GM18861 (cell line): ENCODE results near the gene KIAA0232.
A peak's percentile ranks its signal among the peaks of the same experiment; 100 is the strongest.
"Not testable (repeated sequence)": the region's sequence is repeated elsewhere in the genome, so short reads cannot be mapped to it uniquely, and the experiment has no call there.

Experiments
- ATAC-seq: cut with Tn5 transposase; IDR thresholded peaks from one replicate; pipeline ENCODE4 v1.9.1; 2021; ENCODE audit not compliant: unreplicated experiment

Gene KIAA0232

GRCh38 chr4:6775746-6776145 is 6.8 kb upstream of the KIAA0232 start:
- ATAC-seq, result no peak

DNA sequence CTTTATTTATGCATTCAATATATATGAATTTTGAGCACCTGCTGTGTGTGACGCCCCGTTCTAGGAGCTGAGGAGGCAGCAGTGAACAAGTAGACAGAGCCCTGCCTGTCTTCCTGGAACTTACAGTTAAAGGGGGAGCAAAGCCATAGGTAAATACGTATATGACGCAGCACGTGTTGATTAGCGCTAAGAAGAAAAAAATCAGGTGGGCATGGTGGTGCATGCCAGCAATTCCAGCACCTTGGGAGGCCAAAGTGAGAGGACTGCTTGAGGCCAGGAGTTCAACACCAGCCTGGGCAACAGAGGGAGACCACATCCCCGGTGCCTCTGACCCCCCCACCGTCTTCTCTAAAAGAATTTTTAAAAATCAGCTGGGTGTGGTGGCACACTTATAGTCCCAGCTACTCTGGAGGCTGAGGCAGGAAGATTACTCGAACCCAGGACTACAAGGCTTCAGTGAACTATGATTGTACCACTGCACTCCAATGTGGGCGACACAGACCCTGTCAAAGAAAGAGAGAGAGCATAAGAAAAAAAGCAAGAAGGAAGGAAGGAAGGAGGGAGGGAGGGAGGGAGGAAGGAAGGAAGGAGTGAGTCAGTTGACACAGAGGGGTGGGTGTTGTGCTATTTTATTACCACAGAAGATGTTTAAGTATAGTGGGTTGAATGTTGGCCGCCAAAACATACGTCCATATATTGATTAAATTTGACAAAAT is 5.4 kb upstream of the KIAA0232 start:
- no peak for ATAC-seq

GRCh38 chr4:6777636-6778281 is 4.8 kb upstream of the KIAA0232 start:
- ATAC-seq, result no peak

DNA sequence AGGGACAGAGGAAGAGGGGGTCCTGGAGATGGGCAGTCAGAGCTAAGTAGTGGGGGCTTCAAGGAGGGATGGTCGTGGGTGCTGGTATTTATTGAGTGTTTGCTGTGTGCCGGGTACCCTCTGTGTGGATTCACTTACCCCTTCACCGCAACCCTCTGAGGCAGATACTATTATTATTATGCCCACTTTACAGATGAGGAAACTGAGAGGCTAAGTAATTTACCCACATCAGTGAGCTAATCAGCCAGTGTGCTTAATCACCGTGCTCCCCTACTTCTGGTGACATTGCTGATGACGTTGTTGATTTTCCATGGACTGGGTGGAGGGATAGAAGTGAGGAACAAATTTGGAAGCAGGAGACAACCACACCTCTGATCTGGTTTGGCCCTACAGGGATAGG is 4.1 kb upstream of the KIAA0232 start:
- ATAC-seq, result no peak

DNA sequence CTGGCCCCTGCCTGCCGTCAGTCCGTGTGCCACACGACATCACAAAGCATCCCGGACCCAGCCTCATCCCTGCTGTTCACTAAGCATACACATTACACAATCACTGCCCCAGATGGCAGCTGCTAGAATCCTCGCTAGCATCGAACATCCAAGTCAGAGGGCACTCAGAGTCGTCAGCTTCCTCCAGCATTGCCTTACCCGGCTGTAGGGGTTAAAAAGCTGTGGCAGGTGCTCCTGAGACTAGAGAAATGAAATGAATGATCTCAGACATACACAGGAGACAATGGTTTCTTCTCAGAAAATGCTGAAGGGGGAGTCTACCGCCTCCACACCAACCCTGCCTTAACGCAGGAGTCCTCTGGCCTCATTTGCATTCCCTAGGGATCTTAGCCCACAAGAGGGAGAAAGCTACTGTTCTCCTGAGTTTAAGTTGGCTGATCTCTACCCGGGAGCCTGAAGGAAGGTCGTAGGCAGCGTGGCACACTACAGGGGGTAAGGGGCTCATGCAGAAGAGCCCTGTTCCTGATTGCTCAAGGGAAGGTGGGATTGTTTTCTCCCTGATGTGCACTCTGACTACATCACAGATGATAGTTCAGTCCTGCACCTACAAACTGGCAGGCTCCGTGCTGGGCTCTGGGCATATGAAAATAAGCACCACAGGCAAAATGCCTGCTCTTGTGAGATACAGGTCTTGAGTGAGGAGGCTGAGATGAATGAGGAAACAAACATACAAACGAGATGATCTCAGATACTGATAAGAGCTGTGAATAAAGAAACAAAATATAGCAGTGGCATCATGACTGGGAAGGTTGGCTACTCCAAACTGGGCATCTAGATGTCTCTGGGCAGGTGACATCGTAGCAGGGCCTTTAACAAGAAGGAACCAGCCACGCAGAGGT is 2.6 kb upstream of the KIAA0232 start:
- ATAC-seq, result no peak

- ATAC-seq, result no peak
Observed at GRCh38 chr4:6781113-6781512, 1.4 kb upstream of the KIAA0232 start.

DNA sequence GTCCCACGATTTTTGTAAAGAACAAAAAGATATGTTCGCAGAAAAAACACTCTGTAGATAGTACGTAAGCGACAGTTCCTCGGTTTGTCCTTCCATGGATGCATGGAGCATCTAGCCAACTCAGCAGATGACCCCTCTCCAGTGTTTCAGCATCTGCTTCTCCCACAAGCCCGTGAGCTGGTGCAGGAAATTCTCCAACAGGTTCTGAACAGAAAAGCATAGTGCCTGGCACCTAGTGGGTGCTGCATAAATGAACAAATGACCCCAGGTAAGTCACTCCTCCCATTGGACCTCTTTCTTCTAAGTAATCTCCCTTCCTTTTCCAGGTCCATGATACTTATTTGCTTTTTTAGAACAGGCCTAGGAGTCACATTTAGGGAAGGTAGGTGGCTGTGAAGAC is 966 bp upstream of the KIAA0232 start:
- no peak for ATAC-seq

DNA sequence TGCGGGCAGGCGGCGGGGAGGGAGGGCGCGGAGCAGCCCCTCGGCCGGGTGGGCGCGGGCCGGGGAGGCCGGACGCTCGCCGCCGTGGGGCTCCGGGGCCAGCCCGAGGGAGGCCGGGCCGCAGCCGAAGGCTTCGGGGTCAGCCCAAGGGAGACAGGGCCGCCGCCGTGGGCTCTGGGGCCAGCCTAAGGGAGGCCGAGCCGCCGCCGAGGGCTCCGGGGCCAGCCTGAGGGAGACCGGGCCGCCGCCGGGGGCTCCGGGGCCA is 251 bp downstream of the KIAA0232 start:
- no peak for ATAC-seq

DNA sequence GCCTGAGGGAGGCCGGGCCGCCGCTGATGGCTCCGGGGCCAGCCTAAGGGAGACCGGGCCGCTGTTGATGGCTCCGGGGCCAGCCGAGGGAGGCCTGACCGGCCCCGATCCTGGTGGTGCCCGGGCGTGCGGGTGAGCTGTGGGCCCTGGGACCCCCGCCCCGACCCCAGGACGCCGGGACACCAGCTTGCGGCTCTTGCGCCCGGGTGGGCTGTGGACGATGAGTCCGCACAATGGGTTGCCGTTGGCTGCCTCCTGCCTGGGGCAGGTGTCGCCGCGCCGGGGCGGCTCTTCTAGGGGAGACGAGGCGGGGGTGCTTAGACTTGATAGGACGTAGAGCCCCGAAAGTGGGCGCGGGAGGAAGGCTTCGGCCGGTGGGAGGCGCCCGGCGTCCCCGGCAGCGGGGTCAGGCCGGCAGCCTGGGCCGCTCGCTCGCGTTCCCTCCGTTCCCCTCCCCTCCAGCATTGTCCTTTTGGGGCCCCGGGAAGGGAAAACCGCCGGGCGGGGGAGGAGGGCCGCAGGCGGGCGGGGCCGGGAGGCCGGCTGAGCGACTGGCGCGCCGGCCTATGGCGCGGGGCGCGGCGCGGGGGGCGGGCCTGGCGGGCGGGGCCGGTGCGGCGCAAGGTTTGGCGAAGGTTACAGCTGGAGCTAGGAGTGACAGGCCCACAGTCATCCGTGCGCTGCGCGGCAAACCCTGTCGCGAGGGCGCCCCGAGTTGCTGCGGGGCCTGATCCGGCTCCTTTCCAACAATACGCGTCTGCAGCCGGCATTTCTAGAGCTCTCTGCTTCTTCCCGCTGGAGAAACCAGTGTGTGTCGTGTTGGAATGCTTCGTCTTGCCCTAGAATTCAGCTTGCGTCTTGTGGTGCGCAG is 819 bp downstream of the KIAA0232 start:
- peak; percentile 59 for ATAC-seq

- ATAC-seq, result no peak
Observed at GRCh38 chr4:6785572-6785925, 3.0 kb downstream of the KIAA0232 start.

GRCh38 chr4:6788123-6788522 is 5.6 kb downstream of the KIAA0232 start:
- ATAC-seq, result no peak

DNA sequence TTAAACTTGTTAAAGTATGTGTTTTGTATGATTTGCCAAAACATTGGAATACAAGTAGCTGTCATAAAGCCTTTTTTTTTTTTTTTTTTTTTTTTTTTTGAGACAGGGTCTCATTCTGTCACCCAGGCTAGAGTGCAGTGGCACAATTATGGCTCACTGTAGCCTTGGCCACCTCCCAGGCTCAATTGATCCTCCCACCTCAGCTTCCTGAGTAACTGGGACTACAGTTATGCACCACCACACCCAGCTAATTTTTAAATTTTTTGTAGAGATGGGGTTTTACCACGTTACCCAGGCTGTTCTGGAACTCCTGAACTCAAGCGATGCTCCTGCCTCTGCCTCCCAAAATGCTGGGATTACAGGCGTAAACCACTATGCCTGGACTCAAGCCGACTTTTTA is 8.7 kb downstream of the KIAA0232 start:
- not testable (repeated sequence) for ATAC-seq

DNA sequence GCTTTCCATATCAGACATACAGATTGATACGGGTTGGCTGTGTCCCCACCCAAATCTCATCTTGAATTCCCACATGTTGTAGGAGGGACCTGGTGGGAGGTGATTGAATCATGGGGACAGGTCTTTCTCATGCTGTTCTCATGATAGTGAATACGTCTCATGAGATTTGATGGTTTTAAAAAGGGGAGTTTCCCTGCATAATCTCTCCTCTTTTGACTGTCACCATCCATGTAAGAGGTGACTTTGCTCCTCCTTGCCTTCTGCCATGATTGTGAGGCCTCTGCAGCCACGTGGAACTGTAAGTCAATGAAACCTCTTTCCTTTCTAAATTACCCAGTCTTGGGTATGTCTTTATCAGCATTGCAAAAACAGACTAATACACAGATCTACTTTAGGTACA is 9.3 kb downstream of the KIAA0232 start:
- ATAC-seq, result not testable (repeated sequence)

- no peak for ATAC-seq
Observed at GRCh38 chr4:6794189-6794588, 11.7 kb downstream of the KIAA0232 start.

DNA sequence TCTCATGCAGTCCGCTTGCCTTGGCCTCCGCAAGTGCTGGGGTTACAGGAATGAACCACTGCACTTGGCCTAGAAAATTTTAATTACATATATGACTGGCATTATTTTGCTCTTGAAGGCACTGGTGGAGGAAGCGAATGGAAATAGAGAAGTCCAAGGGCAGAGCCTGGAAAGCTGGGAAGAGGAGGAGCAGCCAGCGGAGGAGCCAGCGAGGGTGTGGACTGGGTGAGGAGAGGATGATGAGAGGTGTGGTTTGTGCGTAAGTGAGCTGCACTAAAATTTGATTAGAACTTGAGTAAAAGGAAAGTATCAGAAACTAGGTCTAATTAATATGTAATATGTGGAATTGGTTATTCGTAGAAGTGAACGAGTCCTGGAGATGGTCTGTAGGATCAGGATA is 13.3 kb downstream of the KIAA0232 start:
- no peak for ATAC-seq

DNA sequence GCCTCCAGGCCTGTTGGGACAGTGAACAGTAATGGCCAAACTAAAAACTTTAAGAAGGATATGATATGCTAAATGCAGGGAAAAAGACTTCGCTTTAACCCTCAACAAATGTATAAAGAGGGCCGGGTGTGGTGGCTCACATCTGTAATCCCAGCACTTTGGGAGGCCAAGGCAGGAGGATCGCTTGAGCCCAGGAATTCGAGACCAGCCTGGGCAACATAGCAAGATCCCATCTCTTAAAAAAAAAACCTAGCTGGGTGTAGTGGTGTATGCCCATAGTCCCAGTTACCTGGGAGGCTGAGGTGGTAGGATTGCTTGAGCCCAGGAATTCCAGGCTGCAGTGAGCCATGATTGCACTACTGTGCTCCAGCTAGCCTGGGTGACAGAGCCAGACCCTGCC is 14.8 kb downstream of the KIAA0232 start:
- not testable (repeated sequence) for ATAC-seq

GRCh38 chr4:6799091-6799490 is 16.6 kb downstream of the KIAA0232 start:
- no peak for ATAC-seq

DNA sequence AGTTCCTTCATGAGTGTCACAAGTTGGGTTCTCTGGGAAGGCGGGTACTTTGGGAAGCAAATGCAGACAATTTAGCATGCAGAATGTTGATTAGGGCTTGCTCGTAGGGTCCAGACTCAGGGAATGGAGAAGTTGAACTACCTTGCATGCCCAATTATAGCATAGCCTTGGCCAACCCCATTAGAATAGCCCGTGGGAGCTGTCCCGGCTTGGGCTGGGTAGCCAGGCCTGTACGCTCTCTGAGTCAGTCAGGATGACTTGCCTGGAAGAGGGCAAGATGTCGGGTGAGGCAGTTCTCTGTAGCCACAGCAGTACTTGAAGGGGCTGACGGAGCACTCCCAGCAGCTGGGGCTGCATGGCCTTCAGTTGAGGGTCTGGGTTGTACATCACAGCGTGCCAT is 19.5 kb downstream of the KIAA0232 start:
- ATAC-seq, result no peak

DNA sequence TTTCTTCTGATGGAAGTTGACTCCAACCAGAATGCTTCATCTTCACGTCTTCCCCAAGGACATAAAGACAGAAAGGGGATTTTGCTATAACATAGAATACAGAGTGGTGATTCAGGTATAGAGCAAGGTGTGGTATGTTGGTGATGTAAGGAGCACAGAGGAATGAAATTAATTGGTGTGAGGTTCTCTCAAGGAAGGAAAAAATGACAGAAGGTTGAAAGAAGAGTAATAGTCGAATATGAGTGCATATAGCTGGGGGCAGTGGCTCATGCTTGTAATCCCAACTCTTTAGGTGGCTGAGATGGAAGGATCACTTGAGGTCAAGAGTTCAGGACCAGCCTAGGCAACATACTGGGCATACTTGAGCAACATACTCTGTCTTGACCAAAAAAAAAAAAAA is 20.1 kb downstream of the KIAA0232 start:
- ATAC-seq, result no peak

- no peak for ATAC-seq
Observed at GRCh38 chr4:6803246-6803645, 20.7 kb downstream of the KIAA0232 start.

DNA sequence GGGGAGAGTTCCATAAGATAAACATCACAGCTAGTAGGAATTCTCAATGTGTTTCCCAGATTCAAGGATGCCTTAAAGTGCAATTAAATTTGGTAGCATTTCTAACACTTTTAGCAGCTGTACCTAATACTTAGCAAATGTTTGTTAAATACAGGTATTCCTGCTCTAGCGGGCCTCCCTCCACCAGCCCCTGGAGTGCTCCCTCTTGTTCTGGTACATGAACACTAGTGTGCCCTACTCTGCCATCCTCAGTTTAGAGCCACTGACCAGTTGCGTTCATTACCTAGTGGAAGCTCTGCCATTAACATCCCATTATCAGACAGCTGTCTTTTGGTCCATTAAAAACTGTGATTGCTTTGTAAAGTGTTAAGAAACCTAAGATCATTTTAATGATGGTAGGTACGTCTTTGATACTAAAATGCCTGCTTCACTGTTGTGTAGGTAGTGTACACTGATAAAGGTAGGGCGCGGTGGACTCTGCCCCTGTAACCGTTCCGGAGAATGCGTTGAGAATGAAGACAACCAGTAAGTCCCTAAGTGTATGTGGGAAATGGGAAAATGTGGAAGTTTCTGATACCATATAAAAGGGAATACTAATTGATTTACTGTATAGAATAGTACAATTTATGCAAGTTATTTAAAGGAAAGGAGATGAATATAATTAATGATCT is 21.7 kb downstream of the KIAA0232 start:
- ATAC-seq, result no peak
